SK-N-MC (cell line): ENCODE data around the gene SAPCD2.

Experiments used
- EZH2 ChIP-seq: fragments of 200-600 bp; sonication (generic); IDR thresholded peaks from one replicate; pipeline ENCODE4 v1.6.1; 2017; ENCODE audit warnings: antibody characterized with exemption
- FOXP2 ChIP-seq: optimal IDR thresholded peaks from 2 replicates; pipeline ENCODE3; 2011; ENCODE audit warnings: mild to moderate bottlenecking, moderate library complexity; ENCODE audit not compliant: insufficient read depth; ENCODE audit errors: extremely low read length, control extremely low read depth
- POLR2AphosphoS5 ChIP-seq: IDR thresholded peaks from 2 replicates; pipeline ENCODE4 v1.6.1; 2012; ENCODE audit warnings: mild to moderate bottlenecking, low read depth, low read length, borderline replicate concordance

DNA sequence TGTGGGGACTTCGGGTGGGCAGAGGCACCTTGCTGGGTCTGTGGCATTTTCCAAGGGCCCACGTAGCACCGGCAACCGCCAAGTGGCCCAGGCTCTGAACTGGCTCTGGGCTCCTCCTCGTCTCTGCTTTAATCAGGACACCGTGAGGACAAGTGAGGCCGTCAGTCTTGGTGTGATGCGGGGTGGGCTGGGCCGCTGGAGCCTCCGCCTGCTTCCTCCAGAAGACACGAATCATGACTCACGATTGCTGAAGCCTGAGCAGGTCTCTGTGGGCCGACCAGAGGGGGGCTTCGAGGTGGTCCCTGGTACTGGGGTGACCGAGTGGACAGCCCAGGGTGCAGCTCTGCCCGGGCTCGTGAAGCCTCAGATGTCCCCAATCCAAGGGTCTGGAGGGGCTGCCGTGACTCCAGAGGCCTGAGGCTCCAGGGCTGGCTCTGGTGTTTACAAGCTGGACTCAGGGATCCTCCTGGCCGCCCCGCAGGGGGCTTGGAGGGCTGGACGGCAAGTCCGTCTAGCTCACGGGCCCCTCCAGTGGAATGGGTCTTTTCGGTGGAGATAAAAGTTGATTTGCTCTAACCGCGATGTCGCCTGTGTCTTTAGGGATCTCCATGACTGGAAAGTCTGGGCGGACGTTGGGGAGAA lies 38.4 kb upstream of the SAPCD2 start:
- TF ChIP-seq EZH2 (no peak), POLR2AphosphoS5 (no peak), FOXP2 (no peak)
